MM.1S (cell line): ENCODE data around the gene SIX3.

ENCODE experiments used
- EZH2 ChIP-seq: fragments of 300-600 bp; sonication (generic); optimal IDR thresholded peaks from 2 replicates; pipeline ENCODE3; 2017; ENCODE audit warnings: low read depth, mild to moderate bottlenecking, antibody characterized with exemption, low read length, mixed read lengths
- EZH2phosphoT487 ChIP-seq: fragments of 300-600 bp; sonication (generic); IDR thresholded peaks from 2 replicates; pipeline ENCODE4 v1.6.1; 2018; ENCODE audit warnings: antibody characterized with exemption, low read length
- TF ChIP-seq, protein P1 (sequence below): fragments of 300-600 bp; sonication (generic); IDR thresholded peaks from 2 replicates; pipeline ENCODE4 v1.5.1; 2016; ENCODE audit warnings: antibody characterized with exemption, low read length, mixed read lengths

DNA sequence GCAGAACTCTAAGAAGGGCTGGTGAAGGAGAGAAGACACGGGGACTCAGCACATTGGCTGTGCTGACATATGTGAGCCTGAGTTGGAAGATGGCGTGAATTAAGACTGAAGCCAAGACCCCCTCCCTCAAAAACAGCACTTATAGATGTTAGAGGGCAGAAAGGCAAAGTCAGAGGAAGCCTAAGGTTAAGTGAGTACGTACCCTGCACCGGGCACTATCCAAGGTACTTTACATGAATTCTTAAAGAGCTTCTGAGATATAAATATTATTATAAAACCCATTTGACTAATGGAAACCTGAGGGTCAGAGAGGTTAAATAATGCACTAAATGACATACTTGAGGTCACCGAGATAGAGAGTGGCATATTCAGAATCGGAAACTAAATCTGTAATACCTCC lies 25.6 kb downstream of the SIX3 start:
- TF ChIP-seq, protein P1, sequence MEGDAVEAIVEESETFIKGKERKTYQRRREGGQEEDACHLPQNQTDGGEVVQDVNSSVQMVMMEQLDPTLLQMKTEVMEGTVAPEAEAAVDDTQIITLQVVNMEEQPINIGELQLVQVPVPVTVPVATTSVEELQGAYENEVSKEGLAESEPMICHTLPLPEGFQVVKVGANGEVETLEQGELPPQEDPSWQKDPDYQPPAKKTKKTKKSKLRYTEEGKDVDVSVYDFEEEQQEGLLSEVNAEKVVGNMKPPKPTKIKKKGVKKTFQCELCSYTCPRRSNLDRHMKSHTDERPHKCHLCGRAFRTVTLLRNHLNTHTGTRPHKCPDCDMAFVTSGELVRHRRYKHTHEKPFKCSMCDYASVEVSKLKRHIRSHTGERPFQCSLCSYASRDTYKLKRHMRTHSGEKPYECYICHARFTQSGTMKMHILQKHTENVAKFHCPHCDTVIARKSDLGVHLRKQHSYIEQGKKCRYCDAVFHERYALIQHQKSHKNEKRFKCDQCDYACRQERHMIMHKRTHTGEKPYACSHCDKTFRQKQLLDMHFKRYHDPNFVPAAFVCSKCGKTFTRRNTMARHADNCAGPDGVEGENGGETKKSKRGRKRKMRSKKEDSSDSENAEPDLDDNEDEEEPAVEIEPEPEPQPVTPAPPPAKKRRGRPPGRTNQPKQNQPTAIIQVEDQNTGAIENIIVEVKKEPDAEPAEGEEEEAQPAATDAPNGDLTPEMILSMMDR = no peak
- TF ChIP-seq EZH2 (no peak), EZH2phosphoT487 (no peak)
